Kidney epithelial cell (primary cell): ENCODE measurements around the gene GNAI2. TPM values are rescaled to one million over a fixed set of nuclear protein-coding genes. Genes with fewer than 3 reads are reported as not detected.

Experiments
- DNase-seq: peaks from one replicate; pipeline ENCODE4 v3.0.0-alpha.2; 2010; ENCODE audit warnings: low read depth
- H3K27me3 ChIP-seq: 2 replicates; pipeline ENCODE4 v1.6.0; 2011; ENCODE audit warnings: low read length; ENCODE audit not compliant: control insufficient read depth, insufficient read depth
- H3K36me3 ChIP-seq: 2 replicates; pipeline ENCODE4 v1.5.1; 2011; ENCODE audit warnings: low read length; ENCODE audit not compliant: control insufficient read depth, insufficient read depth
- H3K4me3 ChIP-seq: 2 replicates; pipeline ENCODE4 v1.5.1; 2011; ENCODE audit warnings: low read depth, mild to moderate bottlenecking, control low read depth, low read length
- total RNA-seq: library from RNA; depleted of rRNA; stranded (reverse); fragments of >200 nt; gene quantifications from 2 replicates; pipeline ENCODE4 v1.2.3, GENCODE V29; 2015
- TF ChIP-seq, protein P1 (sequence below): IDR thresholded peaks from 2 replicates; pipeline ENCODE4 v1.5.1; 2011; ENCODE audit warnings: mild to moderate bottlenecking, moderate library complexity, low read length, control low read depth, inconsistent platforms; ENCODE audit not compliant: insufficient read depth, poor library complexity, severe bottlenecking

GNAI2 gene
- total RNA-seq, 1 donor from 2014 or later, result 208 TPM

DNA sequence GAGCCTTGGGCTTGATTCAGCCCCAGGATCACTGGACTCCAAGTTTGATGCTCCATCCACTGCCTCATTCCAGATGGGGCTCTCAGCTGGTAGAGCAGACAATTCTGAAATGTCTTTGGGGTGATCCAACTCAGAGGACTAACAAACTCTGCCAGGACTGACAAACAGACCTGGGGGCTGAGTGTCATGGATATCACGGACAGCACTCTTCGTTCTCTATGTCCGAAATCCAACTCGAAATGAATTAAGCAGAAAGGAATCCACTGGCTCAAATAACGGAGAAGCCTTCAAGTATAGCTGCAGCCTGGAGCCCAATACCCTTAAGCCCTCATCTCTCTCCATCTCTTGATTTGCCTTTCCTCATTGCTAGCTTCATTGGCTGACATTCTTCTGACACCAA is 16.7 kb upstream of the GNAI2 start:
- no peak for DNase-seq
- Histone ChIP-seq H3K4me3 (no peak overlapping the region), H3K27me3 (peaks cover 20% of the 10 kb centered on the region), H3K36me3 (no peaks in the 10 kb centered on the region)
- TF ChIP-seq, protein P1, sequence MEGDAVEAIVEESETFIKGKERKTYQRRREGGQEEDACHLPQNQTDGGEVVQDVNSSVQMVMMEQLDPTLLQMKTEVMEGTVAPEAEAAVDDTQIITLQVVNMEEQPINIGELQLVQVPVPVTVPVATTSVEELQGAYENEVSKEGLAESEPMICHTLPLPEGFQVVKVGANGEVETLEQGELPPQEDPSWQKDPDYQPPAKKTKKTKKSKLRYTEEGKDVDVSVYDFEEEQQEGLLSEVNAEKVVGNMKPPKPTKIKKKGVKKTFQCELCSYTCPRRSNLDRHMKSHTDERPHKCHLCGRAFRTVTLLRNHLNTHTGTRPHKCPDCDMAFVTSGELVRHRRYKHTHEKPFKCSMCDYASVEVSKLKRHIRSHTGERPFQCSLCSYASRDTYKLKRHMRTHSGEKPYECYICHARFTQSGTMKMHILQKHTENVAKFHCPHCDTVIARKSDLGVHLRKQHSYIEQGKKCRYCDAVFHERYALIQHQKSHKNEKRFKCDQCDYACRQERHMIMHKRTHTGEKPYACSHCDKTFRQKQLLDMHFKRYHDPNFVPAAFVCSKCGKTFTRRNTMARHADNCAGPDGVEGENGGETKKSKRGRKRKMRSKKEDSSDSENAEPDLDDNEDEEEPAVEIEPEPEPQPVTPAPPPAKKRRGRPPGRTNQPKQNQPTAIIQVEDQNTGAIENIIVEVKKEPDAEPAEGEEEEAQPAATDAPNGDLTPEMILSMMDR, result no peak

DNA sequence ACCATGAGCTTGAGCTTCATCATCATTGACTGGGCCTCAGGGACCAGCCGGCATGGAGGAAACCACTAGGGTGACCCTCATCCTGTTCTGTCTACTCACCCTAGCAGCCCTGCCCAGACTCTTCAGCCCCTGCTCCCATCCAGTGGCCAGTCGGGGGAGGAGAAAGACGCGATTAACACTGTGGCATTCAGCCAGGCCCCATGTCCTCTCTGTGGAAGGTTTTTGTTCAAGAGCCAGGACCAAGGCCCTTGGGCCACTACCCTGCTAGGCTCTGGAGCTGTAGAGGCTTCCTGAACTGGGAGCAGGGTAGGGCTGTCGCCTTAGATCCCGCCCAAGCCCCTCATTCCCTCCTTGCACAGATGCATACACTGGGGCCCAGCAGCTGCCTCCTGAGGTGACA is 15.9 kb upstream of the GNAI2 start:
- Histone ChIP-seq H3K27me3 (peaks cover 24% of the 10 kb centered on the region), H3K4me3 (no peak overlapping the region), H3K36me3 (no peaks in the 10 kb centered on the region)
- TF ChIP-seq, protein P1, result no peak
- DNase-seq, result no peak

DNA sequence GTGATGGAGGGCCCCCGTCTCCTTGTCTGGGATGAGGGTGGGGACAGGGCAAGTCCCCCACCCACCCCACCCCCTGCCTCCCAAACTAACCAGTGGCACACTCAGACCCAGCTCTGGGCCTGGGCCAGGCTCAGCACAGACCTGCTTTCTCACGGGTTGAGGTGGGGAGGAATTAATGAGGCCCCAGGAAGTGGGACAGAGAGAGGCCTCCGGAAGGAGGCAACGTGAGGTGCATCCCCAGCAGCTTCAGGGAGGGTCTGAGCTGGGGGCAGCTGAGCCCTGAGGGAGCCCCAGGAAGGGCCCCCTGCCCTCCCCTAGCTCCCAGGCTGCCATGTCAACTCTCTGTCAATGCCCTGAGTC is 15.0 kb upstream of the GNAI2 start:
- H3K36me3 ChIP-seq, result no peaks in the 10 kb centered on the region
- H3K4me3 ChIP-seq, result no peak overlapping the region
- peaks cover 22% of the 10 kb centered on the region for H3K27me3 ChIP-seq
- TF ChIP-seq, protein P1, result no peak
- DNase-seq, result no peak

DNA sequence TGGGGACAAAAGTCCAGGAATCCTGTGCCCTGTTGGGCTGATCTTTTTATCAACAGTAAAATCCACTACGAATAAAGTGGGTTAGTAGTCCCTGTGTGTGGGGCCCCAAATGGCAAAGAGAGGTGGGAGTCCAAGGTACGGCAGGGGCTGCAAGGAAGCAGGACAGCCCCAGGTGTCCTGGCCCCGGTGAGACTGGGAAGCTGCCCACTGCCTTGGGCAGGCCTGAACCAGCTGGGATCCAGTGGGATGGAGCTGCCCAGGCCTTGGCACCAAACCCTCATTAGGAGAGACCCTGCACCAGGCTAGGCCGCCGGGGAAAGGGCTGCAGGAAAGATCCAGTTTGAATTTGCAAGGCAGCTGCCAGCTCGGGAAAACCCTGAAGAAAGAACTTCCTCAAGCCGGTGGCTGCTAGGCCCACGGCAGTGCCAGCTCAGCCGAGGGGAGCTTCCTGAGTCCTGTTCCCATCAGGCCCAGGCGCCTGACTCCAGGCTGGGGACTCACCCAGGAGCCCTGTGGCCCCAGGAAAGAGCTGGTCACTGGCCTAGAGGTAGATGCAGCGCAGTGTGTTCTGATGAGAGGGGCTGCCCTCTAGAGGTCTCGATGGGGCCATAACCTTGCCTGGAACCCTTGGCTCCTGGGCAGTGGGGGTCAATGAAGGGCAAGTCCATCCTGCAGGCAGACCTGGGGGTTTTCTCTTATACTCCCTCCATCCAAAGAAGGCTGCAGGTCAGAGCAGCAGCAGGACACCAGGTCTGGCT is 14.4 kb upstream of the GNAI2 start:
- Histone ChIP-seq H3K36me3 (no peaks in the 10 kb centered on the region), H3K27me3 (peaks cover 22% of the 10 kb centered on the region), H3K4me3 (no peak overlapping the region)
- TF ChIP-seq, protein P1, result no peak
- no peak for DNase-seq

DNA sequence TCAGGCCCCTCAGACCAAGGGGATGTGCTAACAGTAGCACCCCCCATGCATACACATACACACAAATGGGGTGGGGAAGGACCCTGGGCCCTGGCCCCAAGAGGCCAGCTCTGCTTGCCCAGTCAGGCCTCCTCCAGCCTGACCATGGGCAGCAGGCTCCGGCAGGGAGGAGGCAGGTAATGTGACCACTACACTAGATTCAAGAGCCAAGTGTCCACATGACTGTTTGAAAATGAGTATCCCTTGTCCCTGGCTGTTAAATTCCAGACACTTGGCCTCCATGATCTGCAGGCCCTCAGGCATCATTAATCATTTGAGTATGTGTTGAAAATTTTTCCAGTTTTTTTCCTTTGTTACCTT is 13.9 kb upstream of the GNAI2 start:
- Histone ChIP-seq H3K27me3 (peaks cover 22% of the 10 kb centered on the region), H3K4me3 (no peak overlapping the region), H3K36me3 (no peaks in the 10 kb centered on the region)
- TF ChIP-seq, protein P1, result no peak
- no peak for DNase-seq

DNA sequence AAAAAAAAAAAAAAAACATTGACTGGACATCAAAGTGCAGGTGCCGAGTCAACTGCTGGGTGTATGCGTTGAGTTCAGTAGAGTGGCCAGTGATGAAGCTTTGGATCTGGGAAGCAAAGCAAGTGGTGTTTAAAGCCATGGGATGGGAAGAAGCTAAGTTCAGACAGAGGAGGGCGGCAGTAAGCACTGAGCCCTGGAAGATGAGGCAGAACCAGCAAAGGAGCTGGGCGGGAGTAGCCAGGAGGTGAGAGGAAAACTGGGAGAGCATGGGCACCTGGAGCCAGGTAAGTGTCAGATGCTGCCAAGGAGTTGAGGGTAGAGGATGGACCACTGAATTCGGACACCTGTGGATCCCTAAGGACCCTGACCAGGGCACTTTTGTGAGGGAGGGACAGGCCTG is 11.4 kb upstream of the GNAI2 start:
- no peak overlapping the region for H3K4me3 ChIP-seq
- no peak for DNase-seq
- peaks cover 10% of the 10 kb centered on the region for H3K27me3 ChIP-seq
- TF ChIP-seq, protein P1, result no peak
- H3K36me3 ChIP-seq, result no peaks in the 10 kb centered on the region
